HG03342 (cell line): Measurements from ENCODE around the gene NUDT7.

Experiments used
- ATAC-seq: cut with Tn5 transposase; IDR thresholded peaks from one replicate; pipeline ENCODE4 v1.9.1; 2021; ENCODE audit warnings: mild to moderate bottlenecking, moderate library complexity; ENCODE audit not compliant: unreplicated experiment

NUDT7 gene

GRCh38 chr16:77775911-77776909, 53.9 kb downstream of the NUDT7 start:
- no peak for ATAC-seq

GRCh38 chr16:77777745-77778144, 55.4 kb downstream of the NUDT7 start:
- no peak for ATAC-seq

DNA sequence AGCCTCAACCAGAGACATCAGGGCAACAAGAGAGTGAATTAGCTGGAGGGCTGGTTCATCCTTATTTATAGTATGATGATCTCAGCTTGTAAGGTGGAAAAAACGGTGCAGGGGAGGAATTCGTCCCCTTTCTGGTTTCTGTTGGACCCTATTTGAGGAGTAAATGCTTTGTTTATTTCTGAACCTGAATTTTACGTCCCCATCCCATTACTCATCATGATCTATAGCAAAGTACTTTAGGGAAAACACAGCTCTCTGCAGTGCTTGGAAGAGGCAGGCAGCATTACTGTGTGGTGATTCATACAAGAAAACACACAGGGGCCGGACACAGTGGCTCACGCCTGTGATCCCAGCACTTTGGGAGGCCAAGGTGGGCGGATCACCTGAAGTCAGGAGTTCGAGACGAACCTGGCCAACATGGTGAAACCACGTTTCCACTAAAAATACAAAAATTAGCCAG, 58.1 kb downstream of the NUDT7 start:
- ATAC-seq = no peak

- no peak for ATAC-seq
These were observed 58.8 kb downstream of the NUDT7 start for GRCh38 chr16:77781091-77781490.

DNA sequence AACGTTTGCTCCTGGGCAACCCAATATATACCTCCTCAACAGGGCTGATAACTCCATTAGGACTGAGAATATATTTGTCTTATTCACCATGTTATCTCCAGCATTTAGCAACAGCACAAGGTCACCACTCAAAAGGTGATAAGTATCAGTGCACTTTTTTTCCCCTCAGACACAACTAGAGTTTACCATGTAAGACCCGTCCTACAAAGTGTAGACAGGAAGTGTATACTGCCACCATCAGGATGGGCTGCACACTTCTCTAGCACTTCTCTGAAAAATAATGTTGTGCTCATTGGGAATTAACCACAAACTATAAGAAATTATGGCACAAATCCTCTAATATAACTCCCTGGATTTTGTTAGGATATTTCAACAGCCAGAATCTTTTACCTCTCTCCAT, 60.4 kb downstream of the NUDT7 start:
- ATAC-seq = no peak

DNA sequence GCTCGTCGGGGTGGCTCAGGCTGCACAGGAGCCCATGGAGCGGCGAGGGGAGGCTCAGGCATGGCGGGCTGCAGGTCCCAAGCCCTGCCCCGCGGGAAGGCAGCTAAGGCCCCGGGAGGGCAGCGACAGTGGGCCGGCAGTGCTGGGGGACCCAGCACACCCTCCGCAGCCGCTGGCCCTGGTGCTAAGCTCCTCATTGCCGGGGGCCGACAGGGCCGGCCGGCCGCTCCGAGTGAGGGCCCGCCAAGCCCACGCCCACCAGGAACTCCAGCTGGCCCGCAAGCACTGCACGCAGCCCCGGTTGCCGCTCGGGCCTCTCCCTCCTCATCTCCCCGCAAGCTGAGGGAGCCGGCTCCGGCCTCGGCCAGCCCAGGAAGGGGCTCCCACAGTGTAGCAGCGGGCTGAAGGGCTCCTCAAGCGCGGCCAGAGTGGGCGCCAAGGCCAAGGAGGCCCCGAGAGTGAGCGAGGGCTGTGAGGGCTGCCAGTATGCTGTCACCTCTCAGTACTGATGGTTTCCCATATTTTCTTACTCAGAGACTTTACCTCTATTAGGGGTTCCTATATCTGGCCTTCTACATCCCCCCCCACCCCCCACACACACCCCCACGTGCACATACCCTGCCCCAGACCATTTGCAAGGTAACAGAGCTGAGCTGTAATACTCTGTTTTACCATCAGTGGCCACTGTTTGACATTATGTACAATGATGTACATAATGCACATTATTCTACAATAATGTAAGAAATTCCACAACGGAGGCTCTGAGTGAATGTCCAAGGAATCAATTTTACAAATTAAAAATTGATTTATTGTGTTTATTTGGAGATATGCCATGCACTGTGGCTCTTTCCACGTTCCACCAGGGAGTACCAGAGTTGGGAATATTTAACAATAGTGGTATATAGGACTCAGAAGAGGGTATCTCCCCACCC, 62.4 kb downstream of the NUDT7 start:
- no peak for ATAC-seq

- ATAC-seq = no peak
These were observed 63.1 kb downstream of the NUDT7 start for GRCh38 chr16:77785373-77785764.

DNA sequence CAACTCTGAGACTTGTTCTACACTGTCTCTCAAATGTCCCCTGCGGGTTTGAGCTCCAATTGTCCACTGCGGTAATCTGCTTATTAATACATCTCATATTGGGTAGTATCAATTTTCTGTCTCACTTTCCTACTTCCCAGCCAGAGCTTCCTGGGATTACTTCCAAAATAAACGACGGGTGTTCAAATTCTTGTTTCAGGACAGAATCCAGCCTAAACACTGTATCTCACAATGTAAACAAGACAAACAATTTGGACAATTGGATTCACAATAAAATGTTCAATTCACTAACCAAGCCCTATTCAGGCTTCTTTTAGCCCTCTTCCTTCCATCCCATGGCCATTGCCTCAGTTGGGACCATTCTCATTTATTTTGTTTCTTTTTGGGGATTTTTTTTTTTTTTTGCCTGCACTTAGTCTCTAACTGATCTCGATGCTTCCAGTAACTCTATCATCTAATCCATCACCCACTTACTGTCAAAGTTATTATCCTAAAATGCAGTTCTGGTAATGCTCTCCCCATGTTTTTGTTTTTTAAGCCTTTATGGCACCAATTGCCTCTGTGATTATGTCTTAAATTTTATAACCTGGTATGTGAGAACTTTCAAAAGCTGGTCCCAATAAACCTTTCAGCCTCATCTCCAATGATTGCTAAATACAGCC, 64.0 kb downstream of the NUDT7 start:
- ATAC-seq = no peak

DNA sequence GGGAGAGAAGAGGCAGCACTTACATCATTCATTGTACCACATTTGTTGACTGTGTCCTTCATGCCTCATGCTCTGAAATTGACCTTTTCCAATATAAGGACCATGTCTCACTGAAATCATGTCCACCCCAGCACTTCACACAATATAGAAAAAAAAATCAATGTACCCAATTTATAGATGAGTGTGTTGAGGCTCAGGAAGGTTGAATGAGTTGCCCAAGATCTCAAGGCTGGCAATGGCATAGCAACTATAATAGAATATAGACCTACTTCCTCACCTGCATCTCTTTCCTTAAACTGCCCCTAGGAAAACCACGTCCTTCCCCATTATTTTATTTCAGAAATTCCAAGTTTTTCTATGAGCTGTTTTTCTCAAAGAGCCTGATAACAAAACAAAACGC, 65.1 kb downstream of the NUDT7 start:
- no peak for ATAC-seq

GRCh38 chr16:77788181-77789084, 66.1 kb downstream of the NUDT7 start, which contains the start of gene VAT1L:
Gene VAT1L, plus strand, starts transcription at chr16:77788564. Its CDS starts 119 bp downstream, at chr16:77788683.
- no peak for ATAC-seq

GRCh38 chr16:77789085-77790008, 67.0 kb downstream of the NUDT7 start:
- no peak for ATAC-seq

DNA sequence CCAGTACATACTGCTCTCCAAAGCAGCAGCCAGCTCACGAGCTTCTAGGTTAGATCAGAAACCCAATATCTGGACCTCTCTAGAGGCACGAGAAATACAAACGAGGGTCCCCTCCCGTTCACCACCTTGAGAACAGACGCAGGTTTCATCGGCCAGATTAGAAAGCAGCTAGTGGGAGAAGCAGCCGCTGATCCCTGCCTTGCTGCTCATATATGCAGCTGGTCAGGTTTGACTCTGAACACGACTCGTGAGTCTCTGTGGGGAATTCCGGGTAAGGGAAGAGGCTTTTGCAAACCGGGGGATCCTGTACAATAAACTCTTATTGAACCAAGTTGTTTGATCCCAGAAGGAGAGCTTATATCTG, 67.7 kb downstream of the NUDT7 start:
- ATAC-seq = no peak

GRCh38 chr16:77790912-77791311, 68.6 kb downstream of the NUDT7 start:
- no peak for ATAC-seq
